ENCODE data around the gene PDXK. TPM values are rescaled to one million over a fixed set of nuclear protein-coding genes. Genes with fewer than 3 reads are reported as not detected.

PDXK gene
- total and polyA plus RNA-seq, 2 experiments from 2014 or later: 103 to 192 TPM

DNA sequence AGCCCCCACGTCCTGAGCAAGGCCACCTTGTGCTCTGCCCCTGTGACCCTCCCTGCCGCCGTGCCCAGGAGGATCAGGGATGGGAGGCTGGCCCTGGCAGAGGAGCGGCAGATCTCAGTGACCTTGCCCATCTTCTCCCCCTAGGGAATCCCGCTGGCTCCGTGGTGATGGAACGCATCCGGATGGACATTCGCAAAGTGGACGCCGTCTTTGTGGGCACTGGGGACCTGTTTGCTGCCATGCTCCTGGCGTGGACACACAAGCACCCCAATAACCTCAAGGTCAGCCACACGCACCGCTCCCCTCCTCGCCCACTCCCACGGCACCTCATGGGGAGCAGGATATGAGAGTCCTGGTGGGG lies 34.5 kb downstream of the PDXK start:
- Histone ChIP-seq H3K9me2 (replicated peaks; ENCODE audit: insufficient read depth) (no peaks in the 10 kb centered on the region), H3K36me3 (replicated peaks; ENCODE audit: insufficient read depth, low read depth) (peaks cover 1% of the 10 kb centered on the region), H3K4me2 (no peak overlapping the region), H3K4me1 (ENCODE audit: insufficient read depth) (peaks cover 7% of the 10 kb centered on the region), H4K20me1 (ENCODE audit: insufficient read depth, poor library complexity, severe bottlenecking) (no peaks in the 10 kb centered on the region), H3K27me3 (no peaks in the 10 kb centered on the region), H3K4me3 (no peak overlapping the region), H2AFZ (no peak overlapping the region), H3K79me2 (no peaks in the 10 kb centered on the region), H3K27ac (no peak overlapping the region), H3K9me3 (ENCODE audit: low read depth) (no peaks in the 10 kb centered on the region)
- whole genome bisulfite sequencing (ENCODE audit: low lambda C conversion rate, missing lambda C conversion rate): 97% methylated on average over 16 of the region's 16 CpGs
- TF ChIP-seq EZH2 (IDR thresholded peaks at IDR 0.05; ENCODE audit: borderline replicate concordance) (no peak), EZH2phosphoT487 (IDR thresholded peaks at IDR 0.05; ENCODE audit: low read depth, severe bottlenecking, unreplicated experiment) (no peak)
- TF ChIP-seq, protein P1, sequence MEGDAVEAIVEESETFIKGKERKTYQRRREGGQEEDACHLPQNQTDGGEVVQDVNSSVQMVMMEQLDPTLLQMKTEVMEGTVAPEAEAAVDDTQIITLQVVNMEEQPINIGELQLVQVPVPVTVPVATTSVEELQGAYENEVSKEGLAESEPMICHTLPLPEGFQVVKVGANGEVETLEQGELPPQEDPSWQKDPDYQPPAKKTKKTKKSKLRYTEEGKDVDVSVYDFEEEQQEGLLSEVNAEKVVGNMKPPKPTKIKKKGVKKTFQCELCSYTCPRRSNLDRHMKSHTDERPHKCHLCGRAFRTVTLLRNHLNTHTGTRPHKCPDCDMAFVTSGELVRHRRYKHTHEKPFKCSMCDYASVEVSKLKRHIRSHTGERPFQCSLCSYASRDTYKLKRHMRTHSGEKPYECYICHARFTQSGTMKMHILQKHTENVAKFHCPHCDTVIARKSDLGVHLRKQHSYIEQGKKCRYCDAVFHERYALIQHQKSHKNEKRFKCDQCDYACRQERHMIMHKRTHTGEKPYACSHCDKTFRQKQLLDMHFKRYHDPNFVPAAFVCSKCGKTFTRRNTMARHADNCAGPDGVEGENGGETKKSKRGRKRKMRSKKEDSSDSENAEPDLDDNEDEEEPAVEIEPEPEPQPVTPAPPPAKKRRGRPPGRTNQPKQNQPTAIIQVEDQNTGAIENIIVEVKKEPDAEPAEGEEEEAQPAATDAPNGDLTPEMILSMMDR (IDR thresholded peaks at IDR 0.05; ENCODE audit: poor library complexity): no peak
- no peak for DNase-seq (ENCODE audit: low spot score)

DNA sequence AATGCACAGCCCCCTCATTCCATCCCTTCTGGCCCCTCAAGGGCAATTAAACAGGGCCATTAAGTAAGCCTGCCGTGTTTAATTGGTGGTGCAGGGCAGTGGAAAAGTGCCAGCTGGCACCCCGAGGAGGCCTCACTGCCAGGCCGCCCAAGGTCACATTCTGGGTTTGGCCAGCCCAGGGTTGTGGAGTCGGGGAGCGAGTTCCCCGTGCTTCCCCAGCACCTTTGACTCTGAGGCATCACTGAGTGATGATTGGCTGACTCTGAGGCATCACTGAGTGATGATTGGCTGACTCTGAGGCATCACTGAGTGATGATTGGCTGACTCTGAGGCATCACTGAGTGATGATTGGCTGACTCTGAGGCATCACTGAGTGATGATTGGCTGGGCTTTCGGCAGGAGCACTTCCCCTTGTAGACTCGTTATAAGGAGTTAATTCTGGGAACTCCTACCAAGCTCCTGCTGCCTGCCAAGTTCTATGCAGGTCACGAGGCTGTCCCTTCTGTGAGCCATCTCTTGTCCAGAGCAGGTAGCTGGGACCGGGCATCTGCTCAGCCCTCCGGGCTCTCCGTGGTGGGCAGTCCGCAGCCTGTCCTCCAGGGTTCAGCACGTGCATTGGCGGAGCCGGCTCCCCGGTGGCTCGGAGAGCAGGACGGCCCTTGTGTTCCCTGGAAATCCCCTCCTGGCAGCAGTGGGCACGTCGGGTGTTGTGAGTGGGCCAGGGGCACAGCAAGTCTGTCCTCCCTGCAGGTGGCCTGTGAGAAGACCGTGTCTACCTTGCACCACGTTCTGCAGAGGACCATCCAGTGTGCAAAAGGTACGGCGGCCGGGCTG lies 36.2 kb downstream of the PDXK start:
- no peak overlapping the region for H2AFZ ChIP-seq
- DNase-seq (ENCODE audit: low spot score): no peak
- no peak overlapping the region for H3K4me3 ChIP-seq
- no peaks in the 10 kb centered on the region for H3K79me2 ChIP-seq
- no peak overlapping the region for H3K27ac ChIP-seq
- TF ChIP-seq, protein P1 (IDR thresholded peaks at IDR 0.05; ENCODE audit: poor library complexity): no peak
- no peak for TF ChIP-seq EZH2phosphoT487 (IDR thresholded peaks at IDR 0.05; ENCODE audit: low read depth, severe bottlenecking, unreplicated experiment)
- TF ChIP-seq EZH2 (IDR thresholded peaks at IDR 0.05; ENCODE audit: borderline replicate concordance): no peak
- no peaks in the 10 kb centered on the region for H3K9me3 ChIP-seq (ENCODE audit: low read depth)
- H3K36me3 ChIP-seq (replicated peaks; ENCODE audit: insufficient read depth, low read depth): peaks cover 4% of the 10 kb centered on the region
- H3K27me3 ChIP-seq: no peaks in the 10 kb centered on the region
- peaks cover 7% of the 10 kb centered on the region for H3K4me1 ChIP-seq (ENCODE audit: insufficient read depth)
- no peaks in the 10 kb centered on the region for H3K9me2 ChIP-seq (replicated peaks; ENCODE audit: insufficient read depth)
- H3K4me2 ChIP-seq: no peak overlapping the region
- 92% methylated on average over 26 of the region's 26 CpGs for WGBS (ENCODE audit: low lambda C conversion rate, missing lambda C conversion rate)
- H4K20me1 ChIP-seq (ENCODE audit: insufficient read depth, poor library complexity, severe bottlenecking): no peaks in the 10 kb centered on the region

DNA sequence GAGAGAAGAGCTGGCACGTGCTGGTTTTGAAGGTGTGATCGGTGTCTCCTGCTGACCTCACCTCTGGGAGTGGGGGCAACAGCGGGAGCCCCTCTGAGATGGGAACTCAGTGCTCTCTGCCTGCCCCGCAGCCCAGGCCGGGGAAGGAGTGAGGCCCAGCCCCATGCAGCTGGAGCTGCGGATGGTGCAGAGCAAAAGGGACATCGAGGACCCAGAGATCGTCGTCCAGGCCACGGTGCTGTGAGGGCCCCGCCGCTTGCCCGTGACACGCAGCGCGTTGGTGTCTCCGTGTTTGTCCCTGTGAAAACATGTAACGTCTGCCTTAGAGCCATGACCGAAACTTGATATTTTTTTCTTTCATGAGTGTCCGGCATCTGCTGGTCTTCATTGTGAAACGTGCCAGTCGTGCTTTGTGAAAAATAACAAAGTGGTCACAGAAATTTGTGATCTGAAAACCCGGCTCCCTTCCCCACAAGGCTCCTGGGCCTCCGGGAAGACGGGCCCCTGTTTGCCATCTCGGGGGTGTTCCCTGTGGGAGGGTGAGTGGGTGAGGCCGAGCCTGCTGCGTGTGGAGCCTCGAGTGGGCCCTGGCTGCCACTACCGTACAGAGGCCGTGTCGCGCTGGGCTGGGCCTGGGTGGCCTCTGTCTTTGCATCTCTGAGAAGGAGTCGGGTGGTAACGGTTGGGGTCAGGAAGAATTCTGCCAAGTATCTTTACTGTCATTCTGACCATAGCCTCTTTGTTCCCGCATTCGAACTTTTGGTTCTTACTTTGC lies 37.1 kb downstream of the PDXK start:
- no peak for DNase-seq (ENCODE audit: low spot score)
- H3K79me2 ChIP-seq: no peaks in the 10 kb centered on the region
- 95% methylated on average over 37 of the region's 37 CpGs for WGBS (ENCODE audit: low lambda C conversion rate, missing lambda C conversion rate)
- H3K27ac ChIP-seq: no peak overlapping the region
- TF ChIP-seq, protein P1 (IDR thresholded peaks at IDR 0.05; ENCODE audit: poor library complexity): no peak
- TF ChIP-seq EZH2phosphoT487 (IDR thresholded peaks at IDR 0.05; ENCODE audit: low read depth, severe bottlenecking, unreplicated experiment): no peak
- TF ChIP-seq EZH2 (IDR thresholded peaks at IDR 0.05; ENCODE audit: borderline replicate concordance): no peak
- H3K9me2 ChIP-seq (replicated peaks; ENCODE audit: insufficient read depth): no peaks in the 10 kb centered on the region
- no peaks in the 10 kb centered on the region for H3K27me3 ChIP-seq
- H4K20me1 ChIP-seq (ENCODE audit: insufficient read depth, poor library complexity, severe bottlenecking): no peaks in the 10 kb centered on the region
- peaks cover 7% of the 10 kb centered on the region for H3K4me1 ChIP-seq (ENCODE audit: insufficient read depth)
- no peak overlapping the region for H3K4me3 ChIP-seq
- H3K36me3 ChIP-seq (replicated peaks; ENCODE audit: insufficient read depth, low read depth): peaks cover 4% of the 10 kb centered on the region
- no peak overlapping the region for H2AFZ ChIP-seq
- H3K9me3 ChIP-seq (ENCODE audit: low read depth): no peaks in the 10 kb centered on the region
- H3K4me2 ChIP-seq: no peak overlapping the region
